ENCODE data around the gene RTN4RL1.

RTN4RL1 gene

GRCh38 chr17:2003525-2003924 is 21.6 kb downstream of the RTN4RL1 start:
- Mint-ChIP-seq H3K9me3 (no peaks in the 10 kb centered on the region), H3K27me3 (peaks cover 21 to 35% of the 10 kb centered on the region in 2 donors), H3K4me1 (ENCODE audit: low read depth in 2 of 2) (no peaks in the 10 kb centered on the region), H3K4me3 (no peak overlapping the region), H3K27ac (no peak overlapping the region), H3K36me3 (ENCODE audit: insufficient read depth) (peaks cover 6% of the 10 kb centered on the region)
- no peak for DNase-seq
- no peak for ATAC-seq (replicated peaks)

GRCh38 chr17:2002767-2003329 is 22.3 kb downstream of the RTN4RL1 start:
- Mint-ChIP-seq H3K36me3 (ENCODE audit: insufficient read depth) (peaks cover 6% of the 10 kb centered on the region), H3K27ac (no peak overlapping the region), H3K4me3 (no peak overlapping the region), H3K4me1 (ENCODE audit: low read depth in 2 of 2) (no peaks in the 10 kb centered on the region), H3K9me3 (no peaks in the 10 kb centered on the region), H3K27me3 (peaks cover 21 to 35% of the 10 kb centered on the region in 2 donors)
- DNase-seq (no peak), ATAC-seq (replicated peaks) (no peak)

- Mint-ChIP-seq H3K9me3 (no peaks in the 10 kb centered on the region), H3K27me3 (peaks cover 44 to 62% of the 10 kb centered on the region in 2 donors), H3K27ac (peak overlapping the region in 1 of 2 donors; percentile 0), H3K4me3 (peak overlapping the region; percentile 24 to 35), H3K36me3 (ENCODE audit: insufficient read depth) (peaks cover 6% of the 10 kb centered on the region), H3K4me1 (ENCODE audit: low read depth in 2 of 2) (no peaks in the 10 kb centered on the region)
- DNase-seq = no peak
- no peak for ATAC-seq (replicated peaks)
These were observed 25.4 kb downstream of the RTN4RL1 start for GRCh38 chr17:1999557-2000251.

- Mint-ChIP-seq H3K36me3 (ENCODE audit: insufficient read depth) (peaks cover 6% of the 10 kb centered on the region), H3K9me3 (no peaks in the 10 kb centered on the region), H3K4me3 (no peak overlapping the region), H3K27me3 (peaks cover 54 to 67% of the 10 kb centered on the region in 2 donors), H3K4me1 (ENCODE audit: low read depth in 2 of 2) (no peaks in the 10 kb centered on the region), H3K27ac (no peak overlapping the region)
- ATAC-seq (replicated peaks) (peak; percentile 24), DNase-seq (no peak)
These were observed 27.0 kb downstream of the RTN4RL1 start for GRCh38 chr17:1997927-1998742.

GRCh38 chr17:1997289-1997926 is 27.7 kb downstream of the RTN4RL1 start:
- Mint-ChIP-seq H3K36me3 (ENCODE audit: insufficient read depth) (peaks cover 6% of the 10 kb centered on the region), H3K27ac (no peak overlapping the region), H3K4me1 (ENCODE audit: low read depth in 2 of 2) (no peaks in the 10 kb centered on the region), H3K4me3 (no peak overlapping the region), H3K9me3 (no peaks in the 10 kb centered on the region), H3K27me3 (peaks cover 54 to 59% of the 10 kb centered on the region in 2 donors)
- DNase-seq (no peak), ATAC-seq (replicated peaks) (no peak)

- Mint-ChIP-seq H3K9me3 (no peaks in the 10 kb centered on the region), H3K27ac (no peak overlapping the region), H3K27me3 (peaks cover 54 to 58% of the 10 kb centered on the region in 2 donors), H3K4me1 (ENCODE audit: low read depth in 2 of 2) (no peaks in the 10 kb centered on the region), H3K36me3 (ENCODE audit: insufficient read depth) (peaks cover 9% of the 10 kb centered on the region), H3K4me3 (no peak overlapping the region)
- ATAC-seq (replicated peaks) = no peak
- no peak for DNase-seq
These were observed 28.3 kb downstream of the RTN4RL1 start for GRCh38 chr17:1996800-1997288.

- Mint-ChIP-seq H3K4me1 (ENCODE audit: low read depth in 2 of 2) (no peaks in the 10 kb centered on the region), H3K4me3 (no peak overlapping the region), H3K36me3 (ENCODE audit: insufficient read depth) (peaks cover 10% of the 10 kb centered on the region), H3K9me3 (no peaks in the 10 kb centered on the region), H3K27ac (no peak overlapping the region), H3K27me3 (peaks cover 56 to 65% of the 10 kb centered on the region in 2 donors)
- DNase-seq = no peak
- no peak for ATAC-seq (replicated peaks)
These were observed 29.0 kb downstream of the RTN4RL1 start for GRCh38 chr17:1995907-1996799.

- Mint-ChIP-seq H3K27ac (peak overlapping the region in 1 of 2 donors; percentile 15), H3K27me3 (peaks cover 59 to 67% of the 10 kb centered on the region in 2 donors), H3K4me1 (ENCODE audit: low read depth in 2 of 2) (no peaks in the 10 kb centered on the region), H3K9me3 (no peaks in the 10 kb centered on the region), H3K36me3 (ENCODE audit: insufficient read depth) (peaks cover 10% of the 10 kb centered on the region), H3K4me3 (no peak overlapping the region)
- DNase-seq (no peak), ATAC-seq (replicated peaks) (no peak)
These were observed 29.7 kb downstream of the RTN4RL1 start for GRCh38 chr17:1995321-1995892.

- H3K4me1 Mint-ChIP-seq (ENCODE audit: low read depth in 2 of 2) = no peaks in the 10 kb centered on the region
- peak overlapping the region; percentile 15 to 49 for H3K27ac Mint-ChIP-seq
- H3K27me3 Mint-ChIP-seq = peaks cover 53 to 61% of the 10 kb centered on the region in 2 donors
- DNase-seq (no peak), ATAC-seq (replicated peaks) (no peak)
- no peaks in the 10 kb centered on the region for H3K9me3 Mint-ChIP-seq
- H3K36me3 Mint-ChIP-seq (ENCODE audit: insufficient read depth) = peaks cover 9% of the 10 kb centered on the region
- H3K4me3 Mint-ChIP-seq = no peak overlapping the region
These were observed 30.4 kb downstream of the RTN4RL1 start for GRCh38 chr17:1994707-1995106.

GRCh38 chr17:1992541-1992940 is 32.6 kb downstream of the RTN4RL1 start:
- Mint-ChIP-seq H3K27ac (no peak overlapping the region), H3K4me3 (no peak overlapping the region), H3K36me3 (ENCODE audit: insufficient read depth) (peaks cover 4% of the 10 kb centered on the region), H3K4me1 (ENCODE audit: low read depth in 2 of 2) (no peaks in the 10 kb centered on the region), H3K9me3 (no peaks in the 10 kb centered on the region), H3K27me3 (peaks cover 53 to 56% of the 10 kb centered on the region in 2 donors)
- ATAC-seq (replicated peaks) (no peak), DNase-seq (no peak)

- no peaks in the 10 kb centered on the region for H3K9me3 Mint-ChIP-seq
These were observed 36.0 kb downstream of the RTN4RL1 start for GRCh38 chr17:1989135-1989534.

GRCh38 chr17:1986783-1987451 is 38.2 kb downstream of the RTN4RL1 start:
- Mint-ChIP-seq H3K36me3 (ENCODE audit: insufficient read depth) (peaks cover 1% of the 10 kb centered on the region), H3K27ac (no peak overlapping the region), H3K27me3 (peaks cover 30% of the 10 kb centered on the region in 2 donors), H3K4me1 (ENCODE audit: low read depth in 2 of 2) (no peaks in the 10 kb centered on the region), H3K9me3 (no peaks in the 10 kb centered on the region), H3K4me3 (no peak overlapping the region)
- DNase-seq (no peak), ATAC-seq (replicated peaks) (no peak)

More at GRCh38 chr17:1989135-1989534, 36.0 kb downstream of the RTN4RL1 start:
- Mint-ChIP-seq H3K4me1 (ENCODE audit: low read depth in 2 of 2) (no peaks in the 10 kb centered on the region), H3K36me3 (ENCODE audit: insufficient read depth) (peaks cover 4% of the 10 kb centered on the region), H3K27ac (no peak overlapping the region), H3K4me3 (no peak overlapping the region), H3K27me3 (peaks cover 26 to 30% of the 10 kb centered on the region in 2 donors)
- no peak for DNase-seq
- no peak for ATAC-seq (replicated peaks)

Measured in effector memory CD8-positive, alpha-beta T cell (primary cell).